H9 (cell line): ENCODE data around the gene BRICD5. TPM values are rescaled to one million over a fixed set of nuclear protein-coding genes. Genes with fewer than 3 reads are reported as not detected.

Experiments
- DNase-seq: peaks from one replicate; pipeline ENCODE4 v3.0.0-alpha.2; 2017
- H2AFZ ChIP-seq: one replicate; pipeline ENCODE4 v1.6.1; 2013; ENCODE audit warnings: mild to moderate bottlenecking, low read length, control low read depth, moderate library complexity
- H2AK5ac ChIP-seq: 2 replicates; pipeline ENCODE4 v1.6.1; 2013; ENCODE audit warnings: low read length, control low read depth, mixed read lengths; ENCODE audit not compliant: insufficient read length
- H2BK120ac ChIP-seq: one replicate; pipeline ENCODE4 v1.6.1; 2013; ENCODE audit warnings: low read depth, mild to moderate bottlenecking, low read length, control low read depth, inconsistent platforms; ENCODE audit not compliant: poor library complexity, severe bottlenecking
- H2BK12ac ChIP-seq: 2 replicates; pipeline ENCODE4 v1.6.1; 2013; ENCODE audit warnings: low read length, control low read depth, mixed read lengths, low read depth; ENCODE audit not compliant: insufficient read length
- H2BK15ac ChIP-seq: 2 replicates; pipeline ENCODE4 v1.6.1; 2013; ENCODE audit warnings: low read depth, low read length, control low read depth
- H2BK20ac ChIP-seq: one replicate; pipeline ENCODE4 v1.6.1; 2013; ENCODE audit warnings: low read depth, mild to moderate bottlenecking, low read length, control low read depth, inconsistent platforms; ENCODE audit not compliant: poor library complexity, severe bottlenecking
- H2BK5ac ChIP-seq: 2 replicates; pipeline ENCODE4 v1.6.1; 2013; ENCODE audit warnings: low read length, control low read depth, mixed read lengths; ENCODE audit not compliant: insufficient read length
- H3K14ac ChIP-seq: 2 replicates; pipeline ENCODE4 v1.6.1; 2013; ENCODE audit warnings: low read length, control low read depth; ENCODE audit not compliant: insufficient read depth
- H3K18ac ChIP-seq: 2 replicates; pipeline ENCODE4 v1.6.1; 2013; ENCODE audit warnings: low read depth, mild to moderate bottlenecking, mixed read lengths, low read length, control low read depth; ENCODE audit not compliant: insufficient read length
- H3K23ac ChIP-seq: 2 replicates; pipeline ENCODE4 v1.6.1; 2013; ENCODE audit warnings: low read length, control low read depth, mixed read lengths, low read depth; ENCODE audit not compliant: insufficient read length
- H3K23me2 ChIP-seq: 2 replicates; pipeline ENCODE4 v1.6.1; 2013; ENCODE audit warnings: low read depth, mild to moderate bottlenecking, mixed read lengths, low read length, control low read depth; ENCODE audit not compliant: insufficient read length, poor library complexity, severe bottlenecking
- H3K27ac ChIP-seq: 2 replicates; pipeline ENCODE4 v1.5.1; 2013; ENCODE audit warnings: low read length, control low read depth, mixed read lengths, low read depth; ENCODE audit not compliant: insufficient read length
- H3K27me3 ChIP-seq: 2 replicates; pipeline ENCODE4 v1.6.1; 2013; ENCODE audit warnings: low read length, control low read depth, inconsistent platforms; ENCODE audit not compliant: insufficient read depth
- H3K4ac ChIP-seq: 2 replicates; pipeline ENCODE4 v1.6.1; 2013; ENCODE audit warnings: low read depth, mild to moderate bottlenecking, control low read depth, inconsistent platforms, low read length, moderate library complexity
- H3K4me1 ChIP-seq: 2 replicates; pipeline ENCODE4 v1.6.1; 2013; ENCODE audit warnings: low read length, control low read depth, inconsistent platforms; ENCODE audit not compliant: insufficient read depth
- H3K4me2 ChIP-seq: 2 replicates; pipeline ENCODE4 v1.6.1; 2013; ENCODE audit warnings: low read length, control low read depth, mixed read lengths; ENCODE audit not compliant: insufficient read length, insufficient read depth
- H3K56ac ChIP-seq: 2 replicates; pipeline ENCODE4 v1.6.1; 2013; ENCODE audit warnings: low read depth, mild to moderate bottlenecking, mixed read lengths, low read length, control low read depth; ENCODE audit not compliant: insufficient read length
- H3K79me1 ChIP-seq: 2 replicates; pipeline ENCODE4 v1.6.1; 2013; ENCODE audit warnings: low read depth, mild to moderate bottlenecking, moderate library complexity, low read length, control low read depth, inconsistent platforms; ENCODE audit not compliant: insufficient read depth, poor library complexity, severe bottlenecking
- H3K79me2 ChIP-seq: 2 replicates; pipeline ENCODE4 v1.6.1; 2013; ENCODE audit warnings: low read length, control low read depth, inconsistent platforms; ENCODE audit not compliant: insufficient read depth
- H3K9ac ChIP-seq: 2 replicates; pipeline ENCODE4 v1.6.1; 2013; ENCODE audit warnings: low read length, control low read depth, mixed read lengths; ENCODE audit not compliant: insufficient read length; ENCODE audit errors: extremely low read depth
- H3K9me3 ChIP-seq: one replicate; pipeline ENCODE4 v1.6.1; 2013; ENCODE audit warnings: low read depth, low read length, inconsistent platforms; ENCODE audit not compliant: control insufficient read depth
- H3T11ph ChIP-seq: one replicate; pipeline ENCODE4 v1.6.1; 2013; ENCODE audit warnings: mild to moderate bottlenecking, low read length, control low read depth, inconsistent platforms
- H4K20me1 ChIP-seq: one replicate; pipeline ENCODE4 v1.6.1; 2013; ENCODE audit not compliant: control insufficient read depth, insufficient read length, insufficient read depth
- H4K5ac ChIP-seq: 2 replicates; pipeline ENCODE4 v1.6.1; 2013; ENCODE audit warnings: low read depth, mild to moderate bottlenecking, mixed read lengths, low read length, control low read depth; ENCODE audit not compliant: insufficient read length
- H4K8ac ChIP-seq: replicated peaks from 2 replicates; pipeline ENCODE4 v1.6.1; 2013; ENCODE audit warnings: low read length, control low read depth, mixed read lengths, low read depth; ENCODE audit not compliant: insufficient read length
- H4K91ac ChIP-seq: 2 replicates; pipeline ENCODE4 v1.6.1; 2013; ENCODE audit warnings: low read depth, mild to moderate bottlenecking, moderate library complexity, mixed read lengths, low read length, control low read depth; ENCODE audit not compliant: insufficient read length
- H3K27ac Mint-ChIP-seq, 3 experiments: 2 replicates in 2 of 3; 3 replicates in 1 of 3; pipeline ENCODE4 v1.8.0; 2020 to 2021; ENCODE audit warnings: mixed read lengths in 3 of 3, mild to moderate bottlenecking in 1 of 3, moderate library complexity in 1 of 3
- H3K27me3 Mint-ChIP-seq: 2 replicates; pipeline ENCODE4 v1.8.0; 2021; ENCODE audit warnings: low read depth, mild to moderate bottlenecking, moderate library complexity, mixed read lengths
- H3K36me3 Mint-ChIP-seq, 3 experiments: 2 replicates in 2 of 3; 3 replicates in 1 of 3; pipeline ENCODE4 v1.8.0; 2020 to 2021; ENCODE audit warnings: low read depth in 3 of 3, mixed read lengths in 3 of 3; ENCODE audit not compliant: insufficient read depth in 1 of 3
- H3K4me1 Mint-ChIP-seq, 2 experiments: 2 replicates each; pipeline ENCODE4 v1.8.0; 2020; ENCODE audit warnings: mixed read lengths in 2 of 2
- H3K4me3 Mint-ChIP-seq, 2 experiments: 2 replicates in 1 of 2; 3 replicates in 1 of 2; pipeline ENCODE4 v1.8.0; 2020 to 2021; ENCODE audit warnings: mild to moderate bottlenecking in 2 of 2, mixed read lengths in 2 of 2, moderate library complexity in 1 of 2
- H3K9me3 Mint-ChIP-seq, 2 experiments: 2 replicates in 1 of 2; 3 replicates in 1 of 2; pipeline ENCODE4 v1.8.0; 2020; ENCODE audit warnings: mild to moderate bottlenecking in 2 of 2, mixed read lengths in 2 of 2, moderate library complexity in 1 of 2
- WGBS: extraction: QIAGEN DNeasy Blood & Tissue Kit; methylation state at CpG from one replicate; pipeline ENCODE4 v1.1.7; 2013; ENCODE audit warnings: missing lambda C conversion rate, low lambda C conversion rate, mixed read lengths; ENCODE audit not compliant: insufficient read length; ENCODE audit errors: extremely low coverage; 5-methylcytosine and 5-hydroxymethylcytosine counted together
- total RNA-seq: library from RNA; stranded (reverse); gene quantifications from 2 replicates; pipeline ENCODE4 v1.2.1, GENCODE V29; 2021
- TF ChIP-seq, protein P1 (sequence below): fragments of 200-600 bp; sonication (generic); conservative IDR thresholded peaks from 3 replicates; pipeline ENCODE4 v1.8.0; 2021; ENCODE audit warnings: antibody characterized with exemption, mild to moderate bottlenecking

Gene BRICD5
- total RNA-seq, 1 experiment from 2014 or later: 11.9 TPM

GRCh38 chr16:2213817-2214718 is 3.4 kb upstream of the BRICD5 start:
- Mint-ChIP-seq H3K4me3 (peak overlapping the region; percentile 77 to 86), H3K4me1 (peaks cover 13 to 18% of the 10 kb centered on the region in 2 experiments), H3K27ac (0 out of 7 replicates have a peak overlapping the region, but pooled peaks of 2 of the 3 experiments have one; percentile 13 to 31), H3K36me3 (peaks cover 9 to 25% (median 19%) of the 10 kb centered on the region in 3 experiments; a peak in 6 of 7 replicates), H3K9me3 (no peaks in the 10 kb centered on the region), H3K27me3 (no peaks in the 10 kb centered on the region)
- H3K23me2 ChIP-seq: peaks cover 8% of the 10 kb centered on the region
- peaks cover 6% of the 10 kb centered on the region for H3K79me1 ChIP-seq
- H2BK5ac ChIP-seq: no peak overlapping the region
- H4K91ac ChIP-seq: no peak overlapping the region
- H3K9me3 ChIP-seq: no peaks in the 10 kb centered on the region
- no peaks in the 10 kb centered on the region for H3K4me1 ChIP-seq
- H3K79me2 ChIP-seq: peaks cover 6% of the 10 kb centered on the region; the same call in 1 of the 2 replicates
- H2AFZ ChIP-seq: no peak overlapping the region
- no peak overlapping the region for H3K4ac ChIP-seq
- H3K56ac ChIP-seq: no peak overlapping the region
- H3K9ac ChIP-seq: peak overlapping the region; percentile 83
- H4K20me1 ChIP-seq: no peaks in the 10 kb centered on the region
- H2BK12ac ChIP-seq: no peak overlapping the region
- no peak overlapping the region for H3T11ph ChIP-seq
- no CpG with 5 or more reads among the region's 98 CpGs for WGBS
- no peak overlapping the region for H3K27ac ChIP-seq
- 0 out of 2 replicates have a peak overlapping the region, but pooled peaks have one; percentile 79 for H3K14ac ChIP-seq
- no peak overlapping the region for H3K23ac ChIP-seq
- TF ChIP-seq, protein P1, sequence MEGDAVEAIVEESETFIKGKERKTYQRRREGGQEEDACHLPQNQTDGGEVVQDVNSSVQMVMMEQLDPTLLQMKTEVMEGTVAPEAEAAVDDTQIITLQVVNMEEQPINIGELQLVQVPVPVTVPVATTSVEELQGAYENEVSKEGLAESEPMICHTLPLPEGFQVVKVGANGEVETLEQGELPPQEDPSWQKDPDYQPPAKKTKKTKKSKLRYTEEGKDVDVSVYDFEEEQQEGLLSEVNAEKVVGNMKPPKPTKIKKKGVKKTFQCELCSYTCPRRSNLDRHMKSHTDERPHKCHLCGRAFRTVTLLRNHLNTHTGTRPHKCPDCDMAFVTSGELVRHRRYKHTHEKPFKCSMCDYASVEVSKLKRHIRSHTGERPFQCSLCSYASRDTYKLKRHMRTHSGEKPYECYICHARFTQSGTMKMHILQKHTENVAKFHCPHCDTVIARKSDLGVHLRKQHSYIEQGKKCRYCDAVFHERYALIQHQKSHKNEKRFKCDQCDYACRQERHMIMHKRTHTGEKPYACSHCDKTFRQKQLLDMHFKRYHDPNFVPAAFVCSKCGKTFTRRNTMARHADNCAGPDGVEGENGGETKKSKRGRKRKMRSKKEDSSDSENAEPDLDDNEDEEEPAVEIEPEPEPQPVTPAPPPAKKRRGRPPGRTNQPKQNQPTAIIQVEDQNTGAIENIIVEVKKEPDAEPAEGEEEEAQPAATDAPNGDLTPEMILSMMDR: 0 out of 3 replicates have a peak, but pooled peaks have one; percentile 9
- H3K27me3 ChIP-seq: no peaks in the 10 kb centered on the region
- no peak overlapping the region for H2BK120ac ChIP-seq
- H2AK5ac ChIP-seq: no peak overlapping the region
- no peak overlapping the region for H2BK20ac ChIP-seq
- no peak overlapping the region for H2BK15ac ChIP-seq
- H3K18ac ChIP-seq: no peak overlapping the region
- H4K5ac ChIP-seq: no peak overlapping the region
- no peak for DNase-seq
- H3K4me2 ChIP-seq: peak overlapping the region; percentile 75
- no peak overlapping the region for H4K8ac ChIP-seq
